ENCODE measurements around the gene ZNF133.

The ZNF133 gene

DNA sequence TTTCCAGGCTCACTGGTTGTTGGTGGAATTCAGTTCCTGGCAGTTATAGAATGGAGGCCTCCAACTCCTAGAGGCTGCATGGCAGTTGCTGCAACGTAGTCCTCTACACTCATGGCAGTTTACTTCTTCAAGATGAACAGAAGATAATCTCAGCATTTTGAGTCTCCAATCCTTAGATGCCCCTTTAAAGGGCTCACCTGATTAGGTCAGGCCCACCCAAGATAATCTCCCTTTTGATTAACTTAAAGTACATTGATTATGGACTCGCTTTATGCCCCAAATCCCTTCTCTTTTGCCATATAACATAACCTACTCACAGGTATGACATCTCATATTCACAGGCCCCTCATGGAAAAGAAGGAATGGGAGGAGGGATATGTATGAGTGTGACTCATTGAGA, 76.4 kb downstream of the ZNF133 start:
- no peak for DNase-seq
